Epithelial cell of esophagus (primary cell): ENCODE data around the gene ZSCAN29.
"Not testable (repeated sequence)": the region's sequence is repeated elsewhere in the genome, so short reads cannot be mapped to it uniquely, and the experiment has no call there.

ENCODE experiments used
- DNase-seq: peaks from one replicate; pipeline ENCODE4 v3.0.0; 2010; ENCODE audit warnings: low read depth
- H3K4me3 ChIP-seq: 2 replicates; pipeline ENCODE4 v1.5.1; 2011; ENCODE audit warnings: mild to moderate bottlenecking, low read length, control low read depth
- CTCF ChIP-seq: IDR thresholded peaks from 2 replicates; pipeline ENCODE4 v1.5.1; 2011; ENCODE audit warnings: low read depth, mild to moderate bottlenecking, low read length, control low read depth, inconsistent platforms; ENCODE audit not compliant: insufficient read depth; ENCODE audit errors: missing control alignments

Gene ZSCAN29

GRCh38 chr15:43406808-43407207, 36.0 kb upstream of the ZSCAN29 start:
- no peak for DNase-seq
- no peak overlapping the region for H3K4me3 ChIP-seq
- no peak for TF ChIP-seq CTCF

- TF ChIP-seq CTCF, result no peak
- DNase-seq, result no peak
- no peak overlapping the region for H3K4me3 ChIP-seq
Measured at GRCh38 chr15:43406189-43406588, 35.3 kb upstream of the ZSCAN29 start.

- TF ChIP-seq CTCF, result no peak
- DNase-seq, result no peak
- H3K4me3 ChIP-seq, result no peak overlapping the region
Measured at GRCh38 chr15:43404130-43404529, 33.3 kb upstream of the ZSCAN29 start.

- H3K4me3 ChIP-seq, result no peak overlapping the region
- no peak for DNase-seq
- no peak for TF ChIP-seq CTCF
Measured at GRCh38 chr15:43403616-43404015, 32.8 kb upstream of the ZSCAN29 start.

- no peak overlapping the region for H3K4me3 ChIP-seq
- TF ChIP-seq CTCF, result no peak
- no peak for DNase-seq
Measured at GRCh38 chr15:43402255-43402654, 31.4 kb upstream of the ZSCAN29 start.

GRCh38 chr15:43393592-43393991, 22.7 kb upstream of the ZSCAN29 start:
- DNase-seq, H3K4me3 ChIP-seq: not testable (repeated sequence)

GRCh38 chr15:43390723-43391122, 19.9 kb upstream of the ZSCAN29 start:
- DNase-seq, result peak; percentile 46
- TF ChIP-seq CTCF, result no peak

GRCh38 chr15:43383070-43383469, 12.2 kb upstream of the ZSCAN29 start:
- no peak for DNase-seq
- no peak overlapping the region for H3K4me3 ChIP-seq
- no peak for TF ChIP-seq CTCF

More at GRCh38 chr15:43390723-43391122, 19.9 kb upstream of the ZSCAN29 start:
- H3K4me3 ChIP-seq, result no peak overlapping the region
